B cell (primary cell): ENCODE results near the gene SPATA2L. TPM values are rescaled to one million over a fixed set of nuclear protein-coding genes. Genes with fewer than 3 reads are reported as not detected.

Source experiments
- ATAC-seq: fragments of 200-7000 bp; cut with Tn5 transposase; one replicate; pipeline ENCODE4 v1.10.0; 2021; ENCODE audit warnings: low read depth, mild to moderate bottlenecking, moderate number of reproducible peaks, moderate library complexity
- CTCF ChIA-PET: fragments of 350-600 bp; sonication (Branson Sonifier 250); formaldehyde crosslinking; loops from one replicate; lab custom pipeline; 2021; ENCODE audit warnings: antibody characterized with exemption, inconsistent platforms; lab: Charles Lee
- POLR2A ChIA-PET: fragments of 350-600 bp; sonication (Branson Sonifier 250); formaldehyde crosslinking; loops from one replicate; lab custom pipeline; 2021; ENCODE audit warnings: antibody characterized with exemption; lab: Charles Lee
- DNase-seq: peaks from one replicate; pipeline ENCODE4 v3.0.0; 2013
- H2AFZ ChIP-seq: 2 replicates; pipeline ENCODE4 v1.6.1; 2012; ENCODE audit warnings: mild to moderate bottlenecking, low read depth, low read length; ENCODE audit not compliant: insufficient read depth, poor library complexity, severe bottlenecking
- H3K27ac ChIP-seq, 2 donors: 1 replicate in 1 of 2; 2 replicates in 1 of 2; pipeline ENCODE4 v1.5.1; 2012 to 2013; ENCODE audit warnings: low read length in 2 of 2, mild to moderate bottlenecking in 2 of 2, moderate library complexity in 1 of 2
- H3K27me3 ChIP-seq, 4 experiments: fragments of 200-600 bp in 1 of 4; sonication (generic) in 1 of 4; replicated peaks in 1 of 4; 1 replicate in 2 of 4; 2 replicates in 2 of 4; pipeline versions ENCODE4 v1.6.1 to v1.7.0; 2013 to 2016; ENCODE audit warnings: low read length in 3 of 4, mild to moderate bottlenecking in 2 of 4, mixed read lengths in 1 of 4, moderate library complexity in 1 of 4; ENCODE audit not compliant: insufficient read depth in 4 of 4, control insufficient read depth in 3 of 4; ENCODE audit errors: control extremely low read depth in 1 of 4
- H3K36me3 ChIP-seq, 2 experiments: replicated peaks in 1 of 2; 1 replicate in 1 of 2; 2 replicates in 1 of 2; pipeline versions ENCODE4 v1.6.1 to v1.7.1; 2013; ENCODE audit warnings: low read length in 1 of 2; ENCODE audit not compliant: insufficient read depth in 2 of 2, control insufficient read depth in 1 of 2; ENCODE audit errors: control extremely low read depth in 1 of 2, extremely low read depth in 1 of 2
- H3K4me1 ChIP-seq, 2 donors: fragments of 200-600 bp in 1 of 2; sonication (generic) in 1 of 2; 1 replicate in 1 of 2; 2 replicates in 1 of 2; pipeline versions ENCODE4 v1.5.1 to v1.6.1; 2013 to 2017; ENCODE audit warnings: low read length in 2 of 2; ENCODE audit not compliant: control insufficient read depth in 2 of 2, insufficient read depth in 2 of 2
- H3K4me2 ChIP-seq: replicated peaks from 2 replicates; pipeline ENCODE3; 2012; ENCODE audit warnings: mild to moderate bottlenecking, low read depth, low read length; ENCODE audit not compliant: poor library complexity, severe bottlenecking
- H3K4me3 ChIP-seq, 5 experiments: fragments of 200-600 bp in 1 of 5; sonication (generic) in 1 of 5; 1 replicate in 3 of 5; 2 replicates in 2 of 5; pipeline versions ENCODE4 v1.5.1 to v1.7.0; 2011 to 2016; ENCODE audit warnings: low read length in 4 of 5, mild to moderate bottlenecking in 4 of 5, low read depth in 2 of 5, control low read depth in 1 of 5, moderate library complexity in 1 of 5; ENCODE audit not compliant: insufficient read depth in 1 of 5; ENCODE audit errors: control extremely low read depth in 1 of 5, extremely low read depth in 1 of 5
- H3K79me2 ChIP-seq: fragments of 200-600 bp; sonication (generic); one replicate; pipeline ENCODE4 v1.6.0; 2016; ENCODE audit warnings: low read length; ENCODE audit not compliant: control insufficient read depth, insufficient read depth
- H3K9ac ChIP-seq: fragments of 200-600 bp; sonication (generic); 2 replicates; pipeline ENCODE4 v1.6.1; 2017; ENCODE audit warnings: mild to moderate bottlenecking, low read length, moderate library complexity
- H3K9me3 ChIP-seq, 3 donors: one replicate each; pipeline versions ENCODE4 v1.6.1 to v1.7.1; 2013; ENCODE audit warnings: low read length in 2 of 3; ENCODE audit not compliant: control insufficient read depth in 2 of 3, insufficient read depth in 1 of 3; ENCODE audit errors: control extremely low read depth in 1 of 3
- H4K20me1 ChIP-seq: 2 replicates; pipeline ENCODE4 v1.6.0; 2012; ENCODE audit warnings: mild to moderate bottlenecking, low read length; ENCODE audit not compliant: insufficient read depth, control insufficient read depth, poor library complexity, severe bottlenecking
- H3K27ac Mint-ChIP-seq: one replicate; pipeline ENCODE4 v1.8.0; 2021; ENCODE audit warnings: mixed read lengths
- H3K27me3 Mint-ChIP-seq: one replicate; pipeline ENCODE4 v1.8.0; 2021; ENCODE audit warnings: mixed read lengths
- H3K4me1 Mint-ChIP-seq: one replicate; pipeline ENCODE4 v1.8.0; 2021; ENCODE audit warnings: mixed read lengths
- H3K4me3 Mint-ChIP-seq: one replicate; pipeline ENCODE4 v1.8.0; 2021; ENCODE audit warnings: mixed read lengths
- H3K9me3 Mint-ChIP-seq: one replicate; pipeline ENCODE4 v1.8.0; 2022; ENCODE audit warnings: mixed read lengths; ENCODE audit not compliant: insufficient read depth
- CTCF ChIP-seq: fragments of 200-600 bp; IDR thresholded peaks from one replicate; pipeline ENCODE4 v1.8.0; 2022; ENCODE audit warnings: antibody characterized with exemption, mild to moderate bottlenecking
- EZH2 ChIP-seq: IDR thresholded peaks from 2 replicates; pipeline ENCODE4 v1.6.1; 2012; ENCODE audit warnings: borderline replicate concordance, low read depth, mild to moderate bottlenecking, moderate library complexity, low read length; ENCODE audit not compliant: insufficient read depth, poor library complexity, severe bottlenecking
- WGBS: methylation state at CpG from one replicate; pipeline ENCODE4 v1.1.5; 2013; ENCODE audit warnings: missing lambda C conversion rate; ENCODE audit not compliant: insufficient coverage; 5-methylcytosine and 5-hydroxymethylcytosine counted together
- intact Hi-C: fragments of 100-400 bp; cut with micrococcal nuclease; formaldehyde crosslinking; loops from one replicate; pipeline ENCODE4 v1.10.0; 2022
- polyA plus RNA-seq: library from polyadenylated mRNA; depleted of rRNA; stranded (reverse); fragments of >200 nt; gene quantifications from 2 replicates; pipeline ENCODE4 v1.2.3, GENCODE V29; 2012
- total RNA-seq, 2 donors: library from RNA; stranded (reverse); fragments of 120-200 nt in 1 of 2; gene quantifications; 1 replicate in 1 of 2; 2 replicates in 1 of 2; pipeline versions ENCODE4 v1.2.3 to v1.2.4, GENCODE V29; 2013 to 2022

Gene SPATA2L
- total and polyA plus RNA-seq, 2 donors (not counting 1 experiment from before 2014, with no cell fraction given), result 16.4 to 32.1 TPM

GRCh38 chr16:89686520-89687091 lies 14.9 kb downstream of the SPATA2L start, which contains the start of gene CDK10:
Gene CDK10 (plus strand): TSS chr16:89686689. CDS start chr16:89686711, 22 bp downstream.
- CTCF ChIA-PET, result interaction anchor here (1.0 to 1.9 kb wide), 3 partner anchors 13 to 174 kb away, joined by 3 to 8 read pairs (median 3); no protein-coding TSS in a partner anchor
- WGBS, result under 1% methylated on average over 67 of the region's 67 CpGs
- Histone ChIP-seq H3K4me1 (peaks cover 7 to 15% of the 10 kb centered on the region in 2 donors), H3K27me3 (no peaks in the 10 kb centered on the region), H3K79me2 (peaks cover 32% of the 10 kb centered on the region), H3K4me3 (peak within 1 kb of the TSS; percentile 52 to 96 (median 78)), H2AFZ (peak within 1 kb of the TSS; percentile 99), H3K4me2 (peak within 1 kb of the TSS; percentile 100), H3K9ac (peak within 1 kb of the TSS; percentile 91), H4K20me1 (peaks cover 13% of the 10 kb centered on the region), H3K9me3 (no peaks in the 10 kb centered on the region), H3K27ac (peak within 1 kb of the TSS; percentile 54 to 83), H3K36me3 (peaks cover 2 to 13% of the 10 kb centered on the region in 2 experiments)
- POLR2A ChIA-PET, result interaction anchor here (0.6 to 1.5 kb wide), 6 partner anchors 10 to 187 kb away, joined by 3 to 8 read pairs (median 6); partner anchors contain the start of genes SPATA2L and TCF25
- DNase-seq (peak; percentile 94), ATAC-seq (peak; percentile 90)
- TF ChIP-seq CTCF, result no peak
- no peak for TF ChIP-seq EZH2
- peaks cover 18% of the 10 kb centered on the region for H3K4me1 Mint-ChIP-seq
- H3K27ac Mint-ChIP-seq, result peak within 1 kb of the TSS; percentile 97
- H3K4me3 Mint-ChIP-seq, result peak within 1 kb of the TSS; percentile 96
- intact Hi-C loops, result loop anchor here (1.0 to 5.0 kb wide), 5 partner anchors 14 to 188 kb away; partner anchors contain the start of genes RPL13, VPS9D1 and ZNF276
- H3K27me3 Mint-ChIP-seq, result no peaks in the 10 kb centered on the region
- H3K9me3 Mint-ChIP-seq, result no peaks in the 10 kb centered on the region

- peak overlapping the region; percentile 59 for H3K27ac Mint-ChIP-seq
- POLR2A ChIA-PET, result interaction anchor here (0.6 to 1.5 kb wide), 3 partner anchors 11 to 15 kb away, joined by 5 to 8 read pairs (median 6); partner anchors contain the start of gene SPATA2L
- Histone ChIP-seq H3K79me2 (peaks cover 32% of the 10 kb centered on the region), H4K20me1 (peaks cover 13% of the 10 kb centered on the region), H3K4me1 (peaks cover 7 to 15% of the 10 kb centered on the region in 2 donors), H3K4me3 (peak overlapping the region in 1 of 5 experiments; percentile 96), H3K4me2 (peak overlapping the region; percentile 100), H3K36me3 (peaks cover 2 to 8% of the 10 kb centered on the region in 2 experiments), H3K27ac (no peak overlapping the region), H3K9me3 (no peaks in the 10 kb centered on the region), H3K27me3 (no peaks in the 10 kb centered on the region), H3K9ac (peak overlapping the region; percentile 91), H2AFZ (peak overlapping the region; percentile 99)
- WGBS, result no CpG with 5 or more reads among the region's 1 CpG
- no peaks in the 10 kb centered on the region for H3K27me3 Mint-ChIP-seq
- CTCF ChIA-PET, result interaction anchor here (1.0 to 1.9 kb wide), 2 partner anchors 14 to 127 kb away, joined by 3 to 8 read pairs; no protein-coding TSS in a partner anchor
- TF ChIP-seq EZH2 (no peak), CTCF (no peak)
- H3K9me3 Mint-ChIP-seq, result no peaks in the 10 kb centered on the region
- ATAC-seq (no peak), DNase-seq (peak; percentile 26)
- peak overlapping the region; percentile 74 for H3K4me3 Mint-ChIP-seq
- H3K4me1 Mint-ChIP-seq, result peaks cover 18% of the 10 kb centered on the region
- intact Hi-C loops, result loop anchor here (1.0 to 5.0 kb wide), 5 partner anchors 14 to 188 kb away; partner anchors contain the start of genes RPL13, VPS9D1 and ZNF276
These were observed 15.6 kb downstream of the SPATA2L start for GRCh38 chr16:89685916-89686315.
